ENCODE results near the gene OR51B5. TPM values are rescaled to one million over a fixed set of nuclear protein-coding genes. Genes with fewer than 3 reads are reported as not detected.
"Not testable (repeated sequence)": the region's sequence is repeated elsewhere in the genome, so short reads cannot be mapped to it uniquely, and the experiment has no call there.

Gene OR51B5
- total and polyA plus RNA-seq, 2 of the 4 experiments (the other 2 are of a cell fraction) = 0.09 to 0.54 TPM

DNA sequence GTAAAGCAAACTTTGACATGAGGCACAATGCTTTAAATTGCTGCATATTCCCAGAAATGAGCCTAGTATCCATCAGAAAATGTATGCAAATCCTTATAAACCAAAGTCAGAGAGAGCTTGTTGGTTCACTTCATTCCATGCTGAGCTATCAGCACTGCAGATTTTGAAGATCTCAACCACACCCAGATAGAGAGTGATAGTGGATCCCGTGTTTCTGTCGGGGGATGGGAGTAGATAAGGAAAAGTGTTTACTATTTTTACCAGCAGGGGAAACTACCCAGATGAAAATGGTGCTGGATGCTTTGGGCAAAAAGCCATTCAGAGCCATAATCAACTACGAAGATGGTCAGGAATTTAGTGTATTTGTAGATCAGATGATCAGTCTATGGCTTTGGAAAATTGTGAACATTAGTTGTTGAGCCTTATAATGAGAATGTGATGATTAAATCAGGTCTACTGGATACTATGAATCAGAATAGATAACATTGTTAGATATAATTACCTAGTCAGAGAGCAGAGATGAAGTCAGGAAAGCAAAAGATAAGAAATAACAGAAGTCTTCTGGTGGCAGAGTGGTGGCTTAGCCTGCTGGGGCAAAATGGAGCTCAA is 18.8 kb upstream of the OR51B5 start:
- intact Hi-C loops (cut with micrococcal nuclease) (loop anchor here (10.0 kb wide), 1 partner anchor 323 kb away; the partner anchor contains the start of genes TRIM22 and TRIM5), dilution Hi-C loops (cut with HindIII; ENCODE audit: low sequenced_read_pairs, unreplicated experiment) (no loop called here), in situ Hi-C loops (cut with MboI; ENCODE audit: low sequenced_read_pairs) (loop anchor here (10.0 kb wide), 1 partner anchor 77 kb away; no protein-coding TSS in a partner anchor)
- peak overlapping the region; percentile 85 for H3K27ac ChIP-seq (ENCODE audit: insufficient read depth, low read length)
- POLR2A ChIA-PET (ENCODE audit: unreplicated experiment) = no interaction called here
- CTCF ChIA-PET = interaction anchor here (1.0 kb wide), 1 partner anchor 164 kb away, joined by 3 read pairs; no protein-coding TSS in a partner anchor
- peak overlapping the region; percentile 94 for H2BK15ac ChIP-seq (ENCODE audit: low read depth, low read length)
- no TSS peak for BruUV-seq (replicated peaks)
- peak overlapping the region; percentile 100 for H2BK120ac ChIP-seq (ENCODE audit: low read depth, low read length)
- no peaks in the 10 kb centered on the region for H3K36me3 ChIP-seq (ENCODE audit: control insufficient read depth, insufficient read depth, low read length)
- peak overlapping the region; percentile 55 for H2AK9ac ChIP-seq (replicated peaks; ENCODE audit: low read depth, low read length, poor library complexity)
- H3K4me1 ChIP-seq (ENCODE audit: control insufficient read depth, insufficient read depth, low read length) = peaks cover 21% of the 10 kb centered on the region
- H2BK20ac ChIP-seq (ENCODE audit: low read depth, low read length) = peak overlapping the region; percentile 99
- H4K5ac ChIP-seq (ENCODE audit: low read depth, low read length) = peak overlapping the region; percentile 99
- H4K20me1 ChIP-seq (ENCODE audit: insufficient read depth, low read length) = no peaks in the 10 kb centered on the region
- H3K9ac ChIP-seq (ENCODE audit: low read depth, low read length) = no peak overlapping the region
- no peaks in the 10 kb centered on the region for H3K27me3 ChIP-seq (ENCODE audit: control insufficient read depth, insufficient read depth, low read length)
- H2BK5ac ChIP-seq (ENCODE audit: low read depth, low read length, poor library complexity, severe bottlenecking) = peak overlapping the region; percentile 98
- H3K56ac ChIP-seq (ENCODE audit: extremely low read depth, insufficient read depth, low read length) = peak overlapping the region; percentile 92
- peak overlapping the region; percentile 94 for H3K14ac ChIP-seq (replicated peaks; ENCODE audit: low read depth, low read length)
- peaks cover 14% of the 10 kb centered on the region for H3K9me1 ChIP-seq (ENCODE audit: insufficient read depth, low read length)
- DNase-seq = peak; percentile 71
- peak overlapping the region; percentile 100 for H3K18ac ChIP-seq (ENCODE audit: low read depth, low read length)
- no peak overlapping the region for H3K4me2 ChIP-seq (ENCODE audit: low read depth, low read length)
- no peak overlapping the region for H2AFZ ChIP-seq (replicated peaks; ENCODE audit: low read length, poor library complexity)
- H4K8ac ChIP-seq (ENCODE audit: low read depth in 2 of 2, low read length in 2 of 2) = peak overlapping the region; percentile 74 to 97
- no peak overlapping the region for H3K4me3 ChIP-seq (ENCODE audit: insufficient read depth, low read depth, low read length)
- H4K91ac ChIP-seq (ENCODE audit: insufficient read depth, low read depth, low read length) = peak overlapping the region; percentile 97
- peak overlapping the region; percentile 95 for H2AK5ac ChIP-seq (ENCODE audit: low read depth, low read length)
- H3K79me1 ChIP-seq (ENCODE audit: low read depth in 1 of 2, low read length in 2 of 2) = peaks cover 0 to 14% of the 10 kb centered on the region in 2 experiments; a peak in 2 of 4 replicates
- H3K9me3 ChIP-seq (ENCODE audit: control insufficient read depth, insufficient read depth, low read length) = no peaks in the 10 kb centered on the region
- peak overlapping the region; percentile 96 for H3K4ac ChIP-seq (ENCODE audit: low read depth, low read length)
- 0 out of 2 replicates have a peak, but pooled peaks have one; percentile 3 for ATAC-seq (ENCODE audit: low read depth)
- TF ChIP-seq MXI1 (IDR thresholded peaks at IDR 0.05; ENCODE audit: borderline replicate concordance, low read depth, low read length) = no peak
- TF ChIP-seq, protein P1, sequence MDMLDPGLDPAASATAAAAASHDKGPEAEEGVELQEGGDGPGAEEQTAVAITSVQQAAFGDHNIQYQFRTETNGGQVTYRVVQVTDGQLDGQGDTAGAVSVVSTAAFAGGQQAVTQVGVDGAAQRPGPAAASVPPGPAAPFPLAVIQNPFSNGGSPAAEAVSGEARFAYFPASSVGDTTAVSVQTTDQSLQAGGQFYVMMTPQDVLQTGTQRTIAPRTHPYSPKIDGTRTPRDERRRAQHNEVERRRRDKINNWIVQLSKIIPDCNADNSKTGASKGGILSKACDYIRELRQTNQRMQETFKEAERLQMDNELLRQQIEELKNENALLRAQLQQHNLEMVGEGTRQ (IDR thresholded peaks at IDR 0.05; ENCODE audit: low read depth, low read length) = no peak
- no peak for TF ChIP-seq RAD21 (IDR thresholded peaks at IDR 0.05; ENCODE audit: low read length)
- TF ChIP-seq RCOR1 (IDR thresholded peaks at IDR 0.05; ENCODE audit: insufficient replicate concordance, low read length) = no peak
- WGBS, 2 experiments (ENCODE audit: extremely low coverage in 2 of 2, insufficient read length in 1 of 2) = 67% methylated on average over 1 of the region's 3 CpGs; no CpG with 5 or more reads in 1 of the 2 experiments
- H3K23ac ChIP-seq (ENCODE audit: low read depth, low read length) = peak overlapping the region; percentile 70; the same call in 1 of the 2 replicates

DNA sequence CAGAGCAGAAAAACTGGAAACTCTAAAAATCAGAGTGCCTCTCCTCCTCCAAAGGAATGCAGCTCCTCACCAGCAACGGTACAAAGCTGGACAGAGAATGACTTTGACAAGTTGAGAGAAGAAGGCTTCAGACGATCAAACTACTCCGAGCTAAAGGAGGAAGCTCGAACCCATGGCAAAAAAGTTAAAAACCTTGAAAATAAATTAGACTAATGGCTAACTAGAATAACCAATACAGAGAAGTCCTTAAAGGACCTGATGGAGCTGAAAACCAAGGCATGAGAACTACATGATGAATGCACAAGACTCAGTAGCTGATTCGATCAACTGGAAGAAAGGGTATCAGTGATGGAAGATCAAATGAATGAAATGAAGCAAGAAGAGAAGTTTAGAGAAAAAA is 12.7 kb upstream of the OR51B5 start:
- H3K23ac ChIP-seq (ENCODE audit: low read depth, low read length); H3K18ac ChIP-seq (ENCODE audit: low read depth, low read length); H3K27me3 ChIP-seq (ENCODE audit: control insufficient read depth, insufficient read depth, low read length); H4K20me1 ChIP-seq (ENCODE audit: insufficient read depth, low read length); H4K91ac ChIP-seq (ENCODE audit: insufficient read depth, low read depth, low read length); H3K9me3 ChIP-seq (ENCODE audit: control insufficient read depth, insufficient read depth, low read length); H3K27ac ChIP-seq (ENCODE audit: insufficient read depth, low read length); H2BK5ac ChIP-seq (ENCODE audit: low read depth, low read length, poor library complexity, severe bottlenecking); DNase-seq; H3K9me1 ChIP-seq (ENCODE audit: insufficient read depth, low read length); in situ Hi-C loops (cut with MboI; ENCODE audit: low sequenced_read_pairs); H3K4me3 ChIP-seq (ENCODE audit: insufficient read depth, low read depth, low read length); POLR2A ChIA-PET (ENCODE audit: unreplicated experiment); dilution Hi-C loops (cut with HindIII; ENCODE audit: low sequenced_read_pairs, unreplicated experiment); H3K79me1 ChIP-seq (ENCODE audit: low read depth in 1 of 2, low read length in 2 of 2); H3K36me3 ChIP-seq (ENCODE audit: control insufficient read depth, insufficient read depth, low read length); H4K8ac ChIP-seq (ENCODE audit: low read depth in 2 of 2, low read length in 2 of 2); H4K5ac ChIP-seq (ENCODE audit: low read depth, low read length); H2BK120ac ChIP-seq (ENCODE audit: low read depth, low read length); H2BK15ac ChIP-seq (ENCODE audit: low read depth, low read length); H2AK9ac ChIP-seq (replicated peaks; ENCODE audit: low read depth, low read length, poor library complexity); H2AK5ac ChIP-seq (ENCODE audit: low read depth, low read length); H2AFZ ChIP-seq (replicated peaks; ENCODE audit: low read length, poor library complexity); H2BK20ac ChIP-seq (ENCODE audit: low read depth, low read length); H3K9ac ChIP-seq (ENCODE audit: low read depth, low read length); H3K4ac ChIP-seq (ENCODE audit: low read depth, low read length); H3K56ac ChIP-seq (ENCODE audit: extremely low read depth, insufficient read depth, low read length); ATAC-seq (ENCODE audit: low read depth); H3K4me2 ChIP-seq (ENCODE audit: low read depth, low read length); intact Hi-C loops (cut with micrococcal nuclease); CTCF ChIA-PET; BruUV-seq (replicated peaks); H3K4me1 ChIP-seq (ENCODE audit: control insufficient read depth, insufficient read depth, low read length); H3K14ac ChIP-seq (replicated peaks; ENCODE audit: low read depth, low read length): not testable (repeated sequence)
- no CpG with 5 or more reads among the region's 5 CpGs for WGBS, 2 experiments (ENCODE audit: extremely low coverage in 2 of 2, insufficient read length in 1 of 2)
